NCI-H2081 (cell line): Measurements from ENCODE around the gene PARP6.

ENCODE experiments used
- DNase-seq, 2 experiments: peaks; one replicate each; lab custom pipeline; 2025; lab: John Stamatoyannopoulos, UW

Gene PARP6

GRCh38 chr15:72231066-72231832 lies 41.1 kb downstream of the PARP6 start, which contains the start of gene PKM:
Gene PKM (minus strand): TSS chr15:72231190. CDS start chr15:72219097, 12,093 bp downstream.
- peak; percentile 98 to 99 for DNase-seq

- DNase-seq, result peak; percentile 92
Measured at GRCh38 chr15:72230197-72231065, 41.9 kb downstream of the PARP6 start.

GRCh38 chr15:72229947-72230196 lies 42.5 kb downstream of the PARP6 start:
- DNase-seq, result no peak

GRCh38 chr15:72229076-72229946 lies 43.0 kb downstream of the PARP6 start:
- peak in 1 of 2 experiments; percentile 16 for DNase-seq

- DNase-seq, result no peak
Measured at GRCh38 chr15:72227720-72228119, 44.6 kb downstream of the PARP6 start.

GRCh38 chr15:72227192-72227586 lies 45.2 kb downstream of the PARP6 start:
- no peak for DNase-seq

GRCh38 chr15:72223278-72223677 lies 49.1 kb downstream of the PARP6 start:
- DNase-seq, result no peak

GRCh38 chr15:72222393-72222792 lies 50.0 kb downstream of the PARP6 start:
- DNase-seq, result no peak

- no peak for DNase-seq
Measured at GRCh38 chr15:72220687-72221086, 51.7 kb downstream of the PARP6 start.

GRCh38 chr15:72217216-72217615 lies 55.1 kb downstream of the PARP6 start:
- DNase-seq, result no peak

- DNase-seq, result no peak
Measured at GRCh38 chr15:72216079-72216478, 56.3 kb downstream of the PARP6 start.

- DNase-seq, result no peak
Measured at GRCh38 chr15:72207558-72208085, 64.7 kb downstream of the PARP6 start.

GRCh38 chr15:72206677-72207000 lies 65.7 kb downstream of the PARP6 start:
- DNase-seq, result no peak

- DNase-seq, result no peak
Measured at GRCh38 chr15:72205896-72206676, 66.3 kb downstream of the PARP6 start.

GRCh38 chr15:72205273-72205672 lies 67.1 kb downstream of the PARP6 start:
- no peak for DNase-seq

- peak; percentile 79 to 91 for DNase-seq
Measured at GRCh38 chr15:72203507-72203837, 68.9 kb downstream of the PARP6 start.

- no peak for DNase-seq
Measured at GRCh38 chr15:72202801-72203506, 69.4 kb downstream of the PARP6 start.

GRCh38 chr15:72202302-72202701 lies 70.1 kb downstream of the PARP6 start:
- DNase-seq, result no peak

- DNase-seq, result no peak
Measured at GRCh38 chr15:72201391-72201921, 70.9 kb downstream of the PARP6 start.

- DNase-seq, result no peak
Measured at GRCh38 chr15:72200395-72201237, 71.7 kb downstream of the PARP6 start.
